ENCODE measurements around the gene EPB41L5.
"Not testable (repeated sequence)": the region's sequence is repeated elsewhere in the genome, so short reads cannot be mapped to it uniquely, and the experiment has no call there.

EPB41L5 gene

GRCh38 chr2:120012771-120013596 lies at the start of gene EPB41L5:
Gene EPB41L5, plus strand, starts transcription at chr2:120013077. Its CDS starts 6,008 bp downstream, at chr2:120019085.
- DNase-seq: peak; percentile 23 to 92 (median 83)

- DNase-seq: no peak
These were observed 31.0 kb upstream of the EPB41L5 start for GRCh38 chr2:119981896-119982295.

GRCh38 chr2:119982506-119982905 lies 30.4 kb upstream of the EPB41L5 start:
- DNase-seq: no peak

- DNase-seq: no peak
These were observed 29.8 kb upstream of the EPB41L5 start for GRCh38 chr2:119983108-119983507.

GRCh38 chr2:119996148-119996547 lies 16.7 kb upstream of the EPB41L5 start:
- DNase-seq: no peak

- DNase-seq: not testable (repeated sequence)
These were observed 15.7 kb upstream of the EPB41L5 start for GRCh38 chr2:119996896-119997891.

- DNase-seq: no peak
These were observed 11.4 kb upstream of the EPB41L5 start for GRCh38 chr2:120001471-120001870.

- no peak for DNase-seq
These were observed 8.6 kb upstream of the EPB41L5 start for GRCh38 chr2:120004254-120004653.

GRCh38 chr2:120005834-120006521 lies 6.9 kb upstream of the EPB41L5 start:
- DNase-seq: no peak

GRCh38 chr2:120007851-120008250 lies 5.0 kb upstream of the EPB41L5 start:
- DNase-seq: no peak

GRCh38 chr2:120012363-120012762 lies 514 bp upstream of the EPB41L5 start:
- no peak for DNase-seq

- DNase-seq: peak in 5 of 14 donors; percentile 7 to 52 (median 44)
These were observed 833 bp downstream of the EPB41L5 start for GRCh38 chr2:120013597-120014223.

GRCh38 chr2:120014226-120014980 lies 1.5 kb downstream of the EPB41L5 start:
- peak in 4 of 14 donors; percentile 1 to 76 (median 11) for DNase-seq

GRCh38 chr2:120016800-120017199 lies 3.9 kb downstream of the EPB41L5 start:
- no peak for DNase-seq

GRCh38 chr2:120017201-120017600 lies 4.3 kb downstream of the EPB41L5 start:
- no peak for DNase-seq

- DNase-seq: no peak
These were observed 5.7 kb downstream of the EPB41L5 start for GRCh38 chr2:120018549-120018948.

- no peak for DNase-seq
These were observed 7.7 kb downstream of the EPB41L5 start for GRCh38 chr2:120020554-120020953.

GRCh38 chr2:120022505-120022904 lies 9.6 kb downstream of the EPB41L5 start:
- DNase-seq: not testable (repeated sequence)

- no peak for DNase-seq
These were observed 14.0 kb downstream of the EPB41L5 start for GRCh38 chr2:120026890-120027289.

GRCh38 chr2:120028795-120029194 lies 15.9 kb downstream of the EPB41L5 start:
- no peak for DNase-seq

Data from C1 segment of cervical spinal cord (tissue), 14 donors.